Caki2 (cell line): ENCODE results near the gene PPFIA4. TPM values are rescaled to one million over a fixed set of nuclear protein-coding genes. Genes with fewer than 3 reads are reported as not detected.

Source experiments
- DNase-seq: peaks from one replicate; pipeline ENCODE4 v3.0.0-alpha.2; 2015; ENCODE audit warnings: low read depth
- in situ Hi-C: cut with HindIII; loops from 2 replicates; pipeline ENCODE4 v1.10.0; 2016; ENCODE audit warnings: low sequenced_read_pairs, low pct_unique_long_range_greater_than_20kb, mixed read lengths
- total RNA-seq: library from RNA; depleted of rRNA; stranded (reverse); fragments of >200 nt; shearing (Covaris generic); gene quantifications from 2 replicates; pipeline ENCODE4 v1.2.3, GENCODE V29; 2014; ENCODE audit warnings: low replicate concordance

PPFIA4 gene
- total RNA-seq, 1 experiment from 2014 or later: 15.3 TPM

- in situ Hi-C loops: no loop called here
- no peak for DNase-seq
Measured at GRCh38 chr1:203085528-203086406, 59.5 kb downstream of the PPFIA4 start, which contains the start of gene MYOG. TSS of gene MYOG (minus strand) at chr1:203086012. CDS start at chr1:203085961, 51 bp downstream.

DNA sequence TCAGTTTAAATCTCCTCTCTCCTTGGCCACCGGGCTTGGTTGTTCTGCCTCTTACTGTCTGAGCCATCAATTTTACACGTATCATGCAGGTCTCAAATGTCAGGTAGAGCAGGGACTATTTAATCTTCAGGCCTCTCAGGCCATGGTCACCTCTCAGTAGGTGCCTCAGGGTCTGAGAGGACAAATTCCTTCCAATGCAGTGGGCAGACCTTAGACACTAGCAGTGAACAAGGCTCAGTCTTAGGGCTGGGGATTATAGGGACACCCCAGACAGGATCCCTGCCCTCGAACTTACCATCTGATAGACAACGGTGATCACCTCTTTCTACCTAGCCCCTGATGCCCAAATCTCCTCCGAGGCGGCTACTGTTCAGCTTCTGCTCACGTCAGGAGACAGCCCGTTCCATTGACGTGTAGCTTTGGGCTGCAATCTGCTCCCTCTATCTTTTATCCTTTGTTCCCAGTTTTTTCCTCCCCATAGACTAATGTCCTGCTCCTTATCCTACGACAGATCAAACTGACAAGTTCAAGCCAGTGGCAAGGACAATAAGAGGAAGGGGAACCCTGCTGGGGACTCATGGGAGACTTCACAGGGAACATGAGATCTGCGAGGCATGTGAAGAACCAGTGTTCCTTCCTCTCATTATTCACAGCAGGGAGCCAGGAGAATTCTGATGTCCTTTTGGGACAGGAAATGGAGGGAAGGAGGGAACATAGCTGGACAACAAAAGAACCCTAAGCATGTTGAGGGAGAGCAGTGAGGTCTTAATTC lies 60.9 kb downstream of the PPFIA4 start:
- no peak for DNase-seq
- in situ Hi-C loops: no loop called here

- in situ Hi-C loops: no loop called here
- no peak for DNase-seq
Measured at GRCh38 chr1:203088441-203088840, 62.1 kb downstream of the PPFIA4 start.

DNA sequence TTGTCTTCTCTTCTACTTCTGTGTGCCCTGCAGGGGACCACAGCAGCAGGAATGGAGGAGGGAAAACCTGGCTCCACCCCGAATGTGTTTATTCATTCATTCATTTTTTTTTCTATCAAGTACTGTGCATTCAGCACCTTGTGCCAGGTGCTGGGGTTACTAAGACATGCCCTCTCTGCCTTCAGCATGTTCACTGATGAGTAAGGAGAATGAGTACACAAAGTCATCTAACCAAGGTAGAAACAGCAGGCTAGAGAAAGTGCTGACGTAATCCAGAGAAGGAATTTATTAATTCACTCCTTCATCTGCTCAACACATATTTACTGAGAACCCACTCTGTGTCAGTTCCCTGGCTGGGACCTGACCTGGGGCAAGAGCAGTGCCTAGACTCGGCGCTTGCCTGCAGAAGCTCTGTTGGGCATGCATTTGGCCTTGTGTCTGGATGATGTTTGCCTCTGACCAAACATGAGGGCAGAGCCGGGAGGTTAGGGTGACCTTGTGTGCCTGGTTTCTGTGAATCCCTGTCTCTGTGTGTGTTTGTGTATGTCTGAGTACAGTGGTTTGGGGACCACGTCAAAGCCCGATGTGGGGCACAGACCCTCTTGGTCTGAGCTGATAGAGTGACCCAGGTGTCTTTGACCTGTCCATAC lies 62.8 kb downstream of the PPFIA4 start:
- in situ Hi-C loops: no loop called here
- no peak for DNase-seq

DNA sequence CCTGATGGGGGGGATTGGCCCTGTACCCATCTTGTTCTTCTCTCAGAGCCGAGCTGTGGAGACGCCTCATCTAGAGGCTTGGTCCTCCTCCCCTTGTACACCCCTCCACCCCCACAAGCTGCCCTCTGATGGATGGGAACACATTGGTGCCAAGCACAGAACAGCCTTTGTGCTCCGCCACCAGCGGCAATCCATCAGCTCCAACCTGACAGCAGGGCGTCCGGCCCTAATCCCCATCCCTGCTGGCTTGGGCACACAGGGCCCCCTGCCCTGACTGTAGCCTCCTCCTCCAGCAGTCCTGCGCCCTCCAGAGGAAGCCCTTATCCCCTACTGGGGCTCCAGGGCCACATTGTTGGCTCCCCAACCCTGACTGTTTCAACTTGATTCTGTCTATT lies 63.4 kb downstream of the PPFIA4 start:
- in situ Hi-C loops: no loop called here
- DNase-seq: no peak

GRCh38 chr1:203090421-203091198 lies 64.3 kb downstream of the PPFIA4 start:
- in situ Hi-C loops: no loop called here

DNA sequence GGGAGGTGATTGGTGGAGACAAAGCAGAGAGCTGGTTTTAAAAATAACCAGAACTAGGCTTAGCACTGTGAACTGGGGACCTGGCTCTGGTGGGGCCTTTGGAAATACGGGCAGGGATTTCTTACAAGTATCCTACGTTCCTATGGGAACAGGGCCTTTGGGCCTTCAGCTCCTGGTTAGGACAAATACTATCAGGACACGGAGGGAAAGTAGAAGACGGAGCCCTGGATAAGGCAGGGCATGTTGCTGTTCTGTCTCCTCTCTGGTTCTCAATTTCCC lies 64.8 kb downstream of the PPFIA4 start:
- DNase-seq: no peak
- in situ Hi-C loops: no loop called here

More at GRCh38 chr1:203090421-203091198, 64.3 kb downstream of the PPFIA4 start:
- DNase-seq: no peak

DNA sequence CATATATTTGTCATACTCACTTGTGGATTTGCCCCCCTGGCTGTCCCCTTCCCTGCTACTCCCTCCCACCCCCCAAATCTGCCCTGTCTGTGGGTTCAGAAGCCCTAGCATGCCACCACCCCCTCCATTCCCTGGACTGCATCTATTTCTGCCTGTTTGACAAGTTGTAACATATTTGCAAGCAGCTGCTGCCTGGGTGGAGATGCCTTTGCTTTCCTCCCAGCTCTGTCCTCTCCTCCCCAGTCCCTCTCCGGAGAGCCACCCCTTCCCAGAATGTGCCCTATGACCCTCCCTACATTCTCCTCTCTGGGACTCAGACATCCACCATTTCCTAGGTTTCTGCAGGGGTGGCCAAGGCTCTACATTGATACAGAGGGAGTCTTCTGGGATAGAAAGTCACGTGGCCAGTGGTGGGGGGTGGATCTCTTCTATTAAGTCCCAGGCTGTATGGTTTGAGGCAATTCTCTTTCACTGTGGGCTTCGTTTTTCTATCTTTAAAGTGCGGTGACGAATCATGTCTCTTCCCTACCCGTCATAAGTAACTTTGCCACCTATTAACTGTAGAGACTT lies 65.6 kb downstream of the PPFIA4 start:
- no peak for DNase-seq
- in situ Hi-C loops: no loop called here

DNA sequence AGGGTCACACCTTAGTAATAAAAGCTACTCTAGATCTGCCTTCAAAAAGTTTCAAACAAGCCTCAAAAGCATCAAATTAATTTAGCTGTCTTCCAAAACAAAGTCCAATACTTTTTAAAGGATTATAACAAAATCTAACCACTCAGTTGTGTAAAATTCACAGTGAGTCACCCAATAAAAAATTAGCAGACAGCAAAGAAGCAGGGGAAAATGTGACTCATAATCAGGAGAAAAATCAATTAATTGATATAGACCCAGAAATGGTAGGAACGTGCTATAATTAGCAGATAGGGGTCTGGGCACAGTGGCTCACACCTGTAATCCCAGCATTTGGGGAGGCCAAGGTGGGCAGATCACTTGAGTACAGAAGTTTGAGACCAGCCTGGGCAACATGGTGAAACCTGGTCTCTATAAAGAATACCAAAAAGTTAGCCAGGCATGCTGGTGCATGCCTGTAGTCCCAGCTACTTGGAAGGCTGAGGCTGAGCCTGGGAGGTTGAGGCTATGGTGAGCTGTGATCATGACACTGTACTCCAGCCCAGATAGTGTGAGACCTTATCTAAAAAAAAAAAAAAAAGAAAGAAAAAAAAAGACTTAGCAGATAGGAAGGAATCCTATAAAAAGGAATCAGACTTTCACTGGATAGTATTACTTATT lies 67.6 kb downstream of the PPFIA4 start:
- in situ Hi-C loops: no loop called here
- DNase-seq: no peak

DNA sequence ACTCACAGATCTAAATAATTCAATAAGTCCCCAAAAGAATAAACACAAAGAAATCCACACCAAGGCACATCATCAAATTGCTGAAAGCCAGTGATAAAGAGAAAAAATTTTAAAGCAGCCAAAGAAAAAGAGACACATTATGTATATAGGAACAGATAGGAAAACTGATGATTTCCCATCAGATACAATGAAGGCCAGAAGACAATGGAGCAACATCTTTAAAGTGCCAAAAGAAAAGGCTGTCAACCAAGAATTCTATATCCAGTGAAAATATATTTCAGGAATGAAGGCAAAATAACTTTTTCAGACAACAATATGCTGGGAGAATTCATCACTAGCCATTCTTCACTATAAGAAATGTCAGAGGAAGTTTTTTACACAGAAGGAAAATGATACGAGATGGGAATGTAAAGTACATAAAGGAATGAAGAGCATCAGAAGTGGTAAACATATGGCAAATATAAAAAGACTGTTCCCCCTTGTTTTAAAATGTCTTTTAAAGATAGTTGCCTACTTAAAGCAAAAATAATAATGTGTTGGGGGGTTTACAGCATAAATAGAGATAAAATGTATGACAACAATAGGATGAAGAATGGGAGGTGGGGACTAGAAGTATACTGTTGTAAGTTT lies 68.9 kb downstream of the PPFIA4 start:
- in situ Hi-C loops: no loop called here
- DNase-seq: no peak

GRCh38 chr1:203096566-203096965 lies 70.3 kb downstream of the PPFIA4 start:
- DNase-seq: no peak
- in situ Hi-C loops: no loop called here

DNA sequence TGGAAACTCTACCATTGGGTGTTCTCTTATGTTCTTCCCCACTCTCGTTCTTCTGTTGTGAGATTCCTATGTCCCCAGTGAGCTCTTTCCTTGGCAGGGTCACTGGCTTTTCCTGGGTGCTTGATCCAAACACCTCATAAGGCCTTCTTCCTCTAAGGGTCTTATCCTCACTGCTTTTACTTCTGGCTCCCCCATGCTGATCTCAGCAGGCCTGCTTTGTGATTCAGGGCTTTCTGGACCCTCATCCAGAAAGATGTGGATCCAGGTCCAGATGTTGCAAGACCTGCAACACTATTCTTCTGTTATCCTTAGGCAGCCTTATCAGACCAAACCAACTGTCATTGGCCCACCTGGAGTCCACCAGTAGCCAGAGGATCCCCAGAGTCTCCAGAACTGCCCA lies 70.7 kb downstream of the PPFIA4 start:
- no peak for DNase-seq
- in situ Hi-C loops: no loop called here

DNA sequence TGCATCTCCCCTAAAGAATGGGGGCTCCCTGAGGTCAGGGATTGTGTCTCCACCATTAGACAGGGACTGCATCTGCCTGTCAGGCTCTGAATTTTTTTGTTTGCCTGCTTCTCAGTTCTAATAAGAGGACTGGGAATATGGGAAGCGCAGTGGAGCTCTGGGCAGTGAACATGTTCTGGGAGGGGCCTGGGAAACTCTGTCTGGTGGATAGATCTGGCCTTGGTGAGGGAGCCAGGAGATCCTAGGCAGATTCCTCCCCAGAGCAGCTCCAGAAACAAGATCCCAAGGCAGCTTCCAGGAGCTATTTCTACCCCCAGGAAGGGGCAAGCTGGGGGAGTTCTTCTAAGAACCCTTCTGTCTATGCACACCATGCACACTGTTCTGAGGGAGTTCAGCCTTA lies 72.2 kb downstream of the PPFIA4 start:
- DNase-seq: no peak

GRCh38 chr1:203098914-203099520 lies 72.7 kb downstream of the PPFIA4 start:
- in situ Hi-C loops: no loop called here
- DNase-seq: no peak

More for the DNA sequence above, 72.2 kb downstream of the PPFIA4 start:
- in situ Hi-C loops: no loop called here

DNA sequence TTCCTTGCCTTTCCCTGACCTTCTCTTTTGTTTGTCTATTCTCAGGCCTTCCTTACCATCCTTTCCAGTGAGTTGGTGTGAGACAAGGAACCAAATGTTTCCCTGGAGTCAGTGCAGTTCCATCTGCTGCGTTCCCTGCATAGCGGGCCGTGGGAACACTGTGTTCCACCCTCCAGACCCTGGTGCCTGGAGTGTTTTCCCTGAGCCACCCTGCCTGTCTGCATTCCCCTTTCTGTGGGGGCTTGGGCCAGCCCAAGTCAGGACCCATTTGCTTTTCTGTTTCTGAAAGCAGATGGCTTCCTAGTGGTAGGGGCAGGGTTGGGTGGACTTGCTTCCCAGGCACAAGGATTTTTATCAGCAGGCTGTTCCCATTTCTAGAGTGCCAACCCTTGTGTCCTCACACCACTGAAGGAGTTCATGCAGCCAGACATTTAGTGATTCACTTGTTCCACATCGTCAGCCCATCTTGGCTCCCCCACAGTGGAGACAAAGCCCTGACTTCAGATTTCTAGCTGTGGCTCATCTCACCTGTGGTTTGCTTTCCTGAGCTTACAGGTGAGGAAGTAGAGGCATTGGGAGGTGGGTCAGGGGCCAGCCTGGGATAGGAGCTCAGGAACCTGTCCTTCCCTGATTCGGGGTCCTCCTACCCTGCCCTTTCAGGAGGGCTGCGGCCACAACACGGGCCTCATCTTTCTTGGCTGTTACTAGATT lies 73.7 kb downstream of the PPFIA4 start:
- DNase-seq: no peak
- in situ Hi-C loops: no loop called here

- in situ Hi-C loops: no loop called here
Measured at GRCh38 chr1:203100516-203100869, 74.2 kb downstream of the PPFIA4 start.

More at GRCh38 chr1:203100516-203100869, 74.2 kb downstream of the PPFIA4 start:
- DNase-seq: no peak
